ENCODE results near the gene LAMA3.
A peak's percentile ranks its signal among the peaks of the same experiment; 100 is the strongest.

The LAMA3 gene

GRCh38 chr18:23992089-23992940 is 303.1 kb downstream of the LAMA3 start:
- no peak overlapping the region for H3K4me3 ChIP-seq (ENCODE audit: low read depth, low read length)
- DNase-seq (ENCODE audit: low read depth) = peak; percentile 81
- TF ChIP-seq CTCF (IDR thresholded peaks at IDR 0.05; ENCODE audit: low read depth, low read length, missing control alignments) = no peak
- in situ Hi-C loops (cut with HindIII; ENCODE audit: low sequenced_read_pairs) = no loop called here

- TF ChIP-seq CTCF (IDR thresholded peaks at IDR 0.05; ENCODE audit: low read depth, low read length, missing control alignments) = no peak
- in situ Hi-C loops (cut with HindIII; ENCODE audit: low sequenced_read_pairs) = no loop called here
- H3K4me3 ChIP-seq (ENCODE audit: low read depth, low read length) = no peak overlapping the region
- no peak for DNase-seq (ENCODE audit: low read depth)
Measured at GRCh38 chr18:23992941-23993280, 303.7 kb downstream of the LAMA3 start.

GRCh38 chr18:23994361-23994902 is 305.2 kb downstream of the LAMA3 start:
- no peak overlapping the region for H3K4me3 ChIP-seq (ENCODE audit: low read depth, low read length)
- DNase-seq (ENCODE audit: low read depth) = peak; percentile 95
- in situ Hi-C loops (cut with HindIII; ENCODE audit: low sequenced_read_pairs) = no loop called here
- no peak for TF ChIP-seq CTCF (IDR thresholded peaks at IDR 0.05; ENCODE audit: low read depth, low read length, missing control alignments)

- no peak for DNase-seq (ENCODE audit: low read depth)
- no peak overlapping the region for H3K4me3 ChIP-seq (ENCODE audit: low read depth, low read length)
- no peak for TF ChIP-seq CTCF (IDR thresholded peaks at IDR 0.05; ENCODE audit: low read depth, low read length, missing control alignments)
- in situ Hi-C loops (cut with HindIII; ENCODE audit: low sequenced_read_pairs) = no loop called here
Measured at GRCh38 chr18:23995180-23995579, 305.9 kb downstream of the LAMA3 start.

- no peak overlapping the region for H3K4me3 ChIP-seq (ENCODE audit: low read depth, low read length)
- TF ChIP-seq CTCF (IDR thresholded peaks at IDR 0.05; ENCODE audit: low read depth, low read length, missing control alignments) = no peak
- DNase-seq (ENCODE audit: low read depth) = no peak
- in situ Hi-C loops (cut with HindIII; ENCODE audit: low sequenced_read_pairs) = no loop called here
Measured at GRCh38 chr18:23998018-23998417, 308.8 kb downstream of the LAMA3 start.

- in situ Hi-C loops (cut with HindIII; ENCODE audit: low sequenced_read_pairs) = no loop called here
- no peak overlapping the region for H3K4me3 ChIP-seq (ENCODE audit: low read depth, low read length)
- no peak for TF ChIP-seq CTCF (IDR thresholded peaks at IDR 0.05; ENCODE audit: low read depth, low read length, missing control alignments)
- DNase-seq (ENCODE audit: low read depth) = no peak
Measured at GRCh38 chr18:23998820-23999219, 309.6 kb downstream of the LAMA3 start.
